ENCODE results near the gene SIGLEC12.
A peak's percentile ranks its signal among the peaks of the same experiment; 100 is the strongest.

The SIGLEC12 gene

GRCh38 chr19:51539821-51540366, 38.3 kb upstream of the SIGLEC12 start:
- peaks cover 44% of the 10 kb centered on the region for H3K27me3 Mint-ChIP-seq

GRCh38 chr19:51535535-51535934, 33.9 kb upstream of the SIGLEC12 start:
- Mint-ChIP-seq H3K9me3 (no peaks in the 10 kb centered on the region), H3K4me1 (peaks cover 8% of the 10 kb centered on the region), H3K27ac (no peak overlapping the region), H3K4me3 (no peak overlapping the region), H3K36me3 (no peaks in the 10 kb centered on the region), H3K27me3 (peaks cover 35% of the 10 kb centered on the region)
- DNase-seq: no peak
- CTCF ChIA-PET: no interaction called here

More at GRCh38 chr19:51539821-51540366, 38.3 kb upstream of the SIGLEC12 start:
- CTCF ChIA-PET: no interaction called here
- no peaks in the 10 kb centered on the region for H3K36me3 Mint-ChIP-seq
- no peaks in the 10 kb centered on the region for H3K9me3 Mint-ChIP-seq
- H3K4me3 Mint-ChIP-seq: no peak overlapping the region
- no peaks in the 10 kb centered on the region for H3K4me1 Mint-ChIP-seq
- H3K27ac Mint-ChIP-seq: no peak overlapping the region
- no peak for DNase-seq

GRCh38 chr19:51531349-51532315, 30.0 kb upstream of the SIGLEC12 start, which contains the start of gene SIGLEC6:
Gene SIGLEC6, minus strand, starts transcription at chr19:51531670. Its CDS starts 22 bp downstream, at chr19:51531648.
- Mint-ChIP-seq H3K36me3 (no peaks in the 10 kb centered on the region), H3K27ac (no peak within 1 kb of the TSS), H3K4me3 (no peak within 1 kb of the TSS), H3K27me3 (peaks cover 43% of the 10 kb centered on the region), H3K9me3 (no peaks in the 10 kb centered on the region), H3K4me1 (peaks cover 8% of the 10 kb centered on the region)
- CTCF ChIA-PET: interaction anchor here (1.0 kb wide), 1 partner anchor 18 kb away, joined by 3 read pairs; no protein-coding TSS in a partner anchor
- DNase-seq: peak; percentile 41

- no peaks in the 10 kb centered on the region for H3K9me3 Mint-ChIP-seq
- no peaks in the 10 kb centered on the region for H3K36me3 Mint-ChIP-seq
- CTCF ChIA-PET: no interaction called here
- peaks cover 8% of the 10 kb centered on the region for H3K4me1 Mint-ChIP-seq
- no peak for DNase-seq
- H3K4me3 Mint-ChIP-seq: no peak overlapping the region
- no peak overlapping the region for H3K27ac Mint-ChIP-seq
- H3K27me3 Mint-ChIP-seq: peaks cover 49% of the 10 kb centered on the region
Observed at GRCh38 chr19:51530616-51531015, 29.0 kb upstream of the SIGLEC12 start.

- Mint-ChIP-seq H3K9me3 (no peaks in the 10 kb centered on the region), H3K27me3 (peaks cover 56% of the 10 kb centered on the region), H3K36me3 (no peaks in the 10 kb centered on the region), H3K27ac (no peak overlapping the region), H3K4me1 (peaks cover 8% of the 10 kb centered on the region), H3K4me3 (no peak overlapping the region)
- CTCF ChIA-PET: no interaction called here
- DNase-seq: no peak
Observed at GRCh38 chr19:51529301-51529700, 27.7 kb upstream of the SIGLEC12 start.

- no peaks in the 10 kb centered on the region for H3K36me3 Mint-ChIP-seq
- no peaks in the 10 kb centered on the region for H3K9me3 Mint-ChIP-seq
- no peak overlapping the region for H3K4me3 Mint-ChIP-seq
- no peak for DNase-seq
- H3K27ac Mint-ChIP-seq: no peak overlapping the region
- CTCF ChIA-PET: no interaction called here
- H3K27me3 Mint-ChIP-seq: peaks cover 35% of the 10 kb centered on the region
- no peaks in the 10 kb centered on the region for H3K4me1 Mint-ChIP-seq
Observed at GRCh38 chr19:51525651-51526050, 24.1 kb upstream of the SIGLEC12 start.

GRCh38 chr19:51524666-51525264, 23.2 kb upstream of the SIGLEC12 start:
- no peak overlapping the region for H3K27ac Mint-ChIP-seq
- no peak for DNase-seq
- H3K9me3 Mint-ChIP-seq: no peaks in the 10 kb centered on the region
- CTCF ChIA-PET: no interaction called here
- no peak overlapping the region for H3K4me3 Mint-ChIP-seq
- no peaks in the 10 kb centered on the region for H3K4me1 Mint-ChIP-seq
- peaks cover 31% of the 10 kb centered on the region for H3K27me3 Mint-ChIP-seq
- no peaks in the 10 kb centered on the region for H3K36me3 Mint-ChIP-seq

- Mint-ChIP-seq H3K27ac (no peak overlapping the region), H3K36me3 (no peaks in the 10 kb centered on the region), H3K4me1 (no peaks in the 10 kb centered on the region), H3K9me3 (no peaks in the 10 kb centered on the region), H3K4me3 (no peak overlapping the region), H3K27me3 (peaks cover 22% of the 10 kb centered on the region)
- CTCF ChIA-PET: interaction anchor here (1.3 kb wide), 1 partner anchor 8 kb away, joined by 3 read pairs; no protein-coding TSS in a partner anchor
- no peak for DNase-seq
Observed at GRCh38 chr19:51521781-51522180, 20.2 kb upstream of the SIGLEC12 start.

- CTCF ChIA-PET: no interaction called here
- Mint-ChIP-seq H3K9me3 (no peaks in the 10 kb centered on the region), H3K4me1 (no peaks in the 10 kb centered on the region), H3K27ac (no peak overlapping the region), H3K27me3 (peaks cover 25% of the 10 kb centered on the region), H3K4me3 (no peak overlapping the region), H3K36me3 (no peaks in the 10 kb centered on the region)
- DNase-seq: no peak
Observed at GRCh38 chr19:51521357-51521756, 19.8 kb upstream of the SIGLEC12 start.

- peaks cover 21% of the 10 kb centered on the region for H3K27me3 Mint-ChIP-seq
- no peak overlapping the region for H3K27ac Mint-ChIP-seq
- H3K9me3 Mint-ChIP-seq: no peaks in the 10 kb centered on the region
- H3K36me3 Mint-ChIP-seq: no peaks in the 10 kb centered on the region
- no peaks in the 10 kb centered on the region for H3K4me1 Mint-ChIP-seq
- no peak overlapping the region for H3K4me3 Mint-ChIP-seq
- no peak for DNase-seq
- CTCF ChIA-PET: no interaction called here
Observed at GRCh38 chr19:51520728-51521127, 19.1 kb upstream of the SIGLEC12 start.

- DNase-seq: peak; percentile 33
- H3K36me3 Mint-ChIP-seq: no peaks in the 10 kb centered on the region
- H3K9me3 Mint-ChIP-seq: no peaks in the 10 kb centered on the region
- H3K27ac Mint-ChIP-seq: no peak overlapping the region
- no peak overlapping the region for H3K4me3 Mint-ChIP-seq
- CTCF ChIA-PET: interaction anchor here (0.7 to 6.9 kb wide), 13 partner anchors 9 to 353 kb away, joined by 3 to 70 read pairs (median 4); no protein-coding TSS in a partner anchor
- H3K4me1 Mint-ChIP-seq: no peaks in the 10 kb centered on the region
- peaks cover 25% of the 10 kb centered on the region for H3K27me3 Mint-ChIP-seq
Observed at GRCh38 chr19:51514866-51515481, 13.4 kb upstream of the SIGLEC12 start.

- Mint-ChIP-seq H3K27me3 (peaks cover 25% of the 10 kb centered on the region), H3K36me3 (no peaks in the 10 kb centered on the region), H3K4me3 (no peak overlapping the region), H3K27ac (no peak overlapping the region), H3K9me3 (no peaks in the 10 kb centered on the region), H3K4me1 (no peaks in the 10 kb centered on the region)
- CTCF ChIA-PET: interaction anchor here (0.9 to 6.9 kb wide), 13 partner anchors 8 to 352 kb away, joined by 3 to 70 read pairs (median 4); partner anchors contain the start of gene SIGLEC6
- no peak for DNase-seq
Observed at GRCh38 chr19:51513968-51514367, 12.4 kb upstream of the SIGLEC12 start.

GRCh38 chr19:51511353-51511752, 9.8 kb upstream of the SIGLEC12 start:
- Mint-ChIP-seq H3K4me1 (no peaks in the 10 kb centered on the region), H3K27ac (no peak overlapping the region), H3K27me3 (peaks cover 23% of the 10 kb centered on the region), H3K36me3 (no peaks in the 10 kb centered on the region), H3K9me3 (no peaks in the 10 kb centered on the region), H3K4me3 (no peak overlapping the region)
- CTCF ChIA-PET: no interaction called here
- no peak for DNase-seq

Measured in activated naive CD4-positive, alpha-beta T cell treated with anti-CD3 and anti-CD28 coated beads, Interleukin-2, amount 10 ng/mL, durations not matched to agents 7 days and 5 days (primary cell).